Body of pancreas (tissue), 4 donors: ENCODE results near the gene PLK4.

Experiments
- CTCF ChIP-seq, 7 experiments: fragments of 450-650 bp in 4 of 7; fragments of 200-600 bp in 3 of 7; sonication (generic) in 3 of 7; IDR thresholded peaks; one replicate each; pipeline ENCODE4 v1.5.1; 2016 to 2019; ENCODE audit warnings: antibody characterized with exemption in 7 of 7
- POLR2A ChIP-seq, 3 donors: fragments of 450-650 bp; IDR thresholded peaks; one replicate each; pipeline ENCODE4 v1.6.1; 2016; ENCODE audit warnings: antibody characterized with exemption in 3 of 3, mild to moderate bottlenecking in 2 of 3

DNA sequence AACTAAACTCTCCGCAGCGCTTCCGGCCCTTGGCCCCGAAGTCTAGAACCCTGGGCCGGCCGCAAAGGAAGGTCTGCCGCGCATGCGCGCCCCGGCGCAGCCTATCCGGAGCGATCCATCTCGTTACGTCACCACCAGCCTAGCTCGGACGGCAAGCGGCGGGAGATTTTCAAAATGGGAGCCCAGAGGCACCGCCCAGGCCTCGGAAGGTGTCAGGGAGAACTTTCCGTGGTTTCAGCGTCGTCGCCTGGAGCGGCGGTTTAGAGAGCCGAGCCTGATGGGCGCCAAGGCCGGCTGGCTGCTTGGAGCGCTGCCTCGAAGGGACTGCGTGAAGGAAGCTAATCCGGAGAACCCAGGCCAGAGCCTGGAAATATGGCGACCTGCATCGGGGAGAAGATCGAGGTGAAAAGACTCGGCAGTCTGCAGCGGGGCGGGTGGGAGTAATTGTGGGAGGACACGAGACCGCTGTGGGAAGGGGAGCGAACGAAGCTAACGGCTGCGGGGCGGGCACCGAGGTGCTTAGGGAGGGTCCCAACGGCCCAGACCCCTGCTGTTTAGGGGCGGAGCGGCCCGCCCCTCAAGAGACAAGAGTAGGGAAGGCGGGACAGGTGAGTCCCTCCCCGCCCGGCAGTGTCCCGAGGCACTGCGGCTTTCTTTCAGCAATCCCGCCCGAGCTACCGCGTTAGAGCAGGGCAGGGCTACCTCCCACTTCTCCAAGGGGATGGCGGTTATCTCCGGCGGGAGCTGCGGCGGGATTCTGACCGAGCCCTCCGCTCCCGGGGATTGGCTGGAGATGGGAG lies at the start of gene PLK4:
- TF ChIP-seq CTCF (IDR thresholded peaks at IDR 0.05): no peak
- TF ChIP-seq POLR2A (IDR thresholded peaks at IDR 0.05): no peak
